Measurements from ENCODE around the gene SLC27A5.
"Not testable (repeated sequence)": the region's sequence is repeated elsewhere in the genome, so short reads cannot be mapped to it uniquely, and the experiment has no call there.

SLC27A5 gene

GRCh38 chr19:58522709-58523108 lies 10.9 kb upstream of the SLC27A5 start:
- DNase-seq (ENCODE audit: low read depth): no peak

GRCh38 chr19:58521651-58522050 lies 9.9 kb upstream of the SLC27A5 start:
- no peak for DNase-seq (ENCODE audit: low read depth)

GRCh38 chr19:58520257-58520599 lies 8.4 kb upstream of the SLC27A5 start:
- no peak for DNase-seq (ENCODE audit: low read depth)

- peak; percentile 95 for DNase-seq (ENCODE audit: low read depth)
Observed at GRCh38 chr19:58519355-58520256, 7.8 kb upstream of the SLC27A5 start, which contains the start of gene ZBTB45. Gene ZBTB45, minus strand, starts transcription at chr19:58519810. Its CDS starts 2,137 bp downstream, at chr19:58517673.

GRCh38 chr19:58519087-58519354 lies 7.2 kb upstream of the SLC27A5 start:
- DNase-seq (ENCODE audit: low read depth): peak; percentile 50

- DNase-seq (ENCODE audit: low read depth): no peak
Observed at GRCh38 chr19:58518256-58519086, 6.7 kb upstream of the SLC27A5 start.

GRCh38 chr19:58516964-58517833 lies 5.4 kb upstream of the SLC27A5 start:
- DNase-seq (ENCODE audit: low read depth): no peak

- no peak for DNase-seq (ENCODE audit: low read depth)
Observed at GRCh38 chr19:58516246-58516836, 4.5 kb upstream of the SLC27A5 start.

- no peak for DNase-seq (ENCODE audit: low read depth)
Observed at GRCh38 chr19:58515259-58515658, 3.5 kb upstream of the SLC27A5 start.

GRCh38 chr19:58514564-58515022 lies 2.8 kb upstream of the SLC27A5 start:
- no peak for DNase-seq (ENCODE audit: low read depth)

- DNase-seq (ENCODE audit: low read depth): peak; percentile 81
Observed at GRCh38 chr19:58513694-58514563, 2.1 kb upstream of the SLC27A5 start.

GRCh38 chr19:58513213-58513693 lies 1.5 kb upstream of the SLC27A5 start:
- DNase-seq (ENCODE audit: low read depth): no peak

GRCh38 chr19:58510084-58510862 lies 1.5 kb downstream of the SLC27A5 start:
- no peak for DNase-seq (ENCODE audit: low read depth)

- DNase-seq (ENCODE audit: low read depth): no peak
Observed at GRCh38 chr19:58509731-58510083, 2.1 kb downstream of the SLC27A5 start.

GRCh38 chr19:58507602-58508223 lies 4.1 kb downstream of the SLC27A5 start:
- DNase-seq (ENCODE audit: low read depth): not testable (repeated sequence)

- no peak for DNase-seq (ENCODE audit: low read depth)
Observed at GRCh38 chr19:58500242-58500641, 11.6 kb downstream of the SLC27A5 start.

GRCh38 chr19:58499021-58499927 lies 12.5 kb downstream of the SLC27A5 start:
- DNase-seq (ENCODE audit: low read depth): peak; percentile 99

GRCh38 chr19:58498316-58499020 lies 13.3 kb downstream of the SLC27A5 start:
- no peak for DNase-seq (ENCODE audit: low read depth)
